Muscle layer of colon (tissue), 2 donors: Measurements from ENCODE around the gene EPB41.

Source experiments
- H3K27ac ChIP-seq: one replicate; pipeline ENCODE4 v1.7.0; 2013; ENCODE audit warnings: low read depth, mild to moderate bottlenecking, low read length, moderate library complexity
- H3K27me3 ChIP-seq, 2 donors: one replicate each; pipeline ENCODE4 v1.7.0; 2013; ENCODE audit warnings: low read length in 2 of 2, mild to moderate bottlenecking in 2 of 2; ENCODE audit not compliant: insufficient read depth in 2 of 2, control insufficient read depth in 1 of 2
- H3K36me3 ChIP-seq: one replicate; pipeline ENCODE4 v1.7.0; 2013; ENCODE audit warnings: mild to moderate bottlenecking, low read length; ENCODE audit not compliant: insufficient read depth
- H3K4me1 ChIP-seq: one replicate; pipeline ENCODE4 v1.7.0; 2013; ENCODE audit warnings: mild to moderate bottlenecking, low read length; ENCODE audit not compliant: insufficient read depth
- H3K4me3 ChIP-seq, 2 donors: one replicate each; pipeline ENCODE4 v1.7.0; 2013; ENCODE audit warnings: low read length in 2 of 2, low read depth in 1 of 2, mild to moderate bottlenecking in 1 of 2, moderate library complexity in 1 of 2
- H3K9ac ChIP-seq: one replicate; pipeline ENCODE4 v1.7.0; 2013; ENCODE audit warnings: low read length
- H3K9me3 ChIP-seq: one replicate; pipeline ENCODE4 v1.7.0; 2013; ENCODE audit warnings: mild to moderate bottlenecking, low read length
- donor health status: abdominal sarcoma.
- donor health status: Adenocarcinoma of cecum.

EPB41 gene

DNA sequence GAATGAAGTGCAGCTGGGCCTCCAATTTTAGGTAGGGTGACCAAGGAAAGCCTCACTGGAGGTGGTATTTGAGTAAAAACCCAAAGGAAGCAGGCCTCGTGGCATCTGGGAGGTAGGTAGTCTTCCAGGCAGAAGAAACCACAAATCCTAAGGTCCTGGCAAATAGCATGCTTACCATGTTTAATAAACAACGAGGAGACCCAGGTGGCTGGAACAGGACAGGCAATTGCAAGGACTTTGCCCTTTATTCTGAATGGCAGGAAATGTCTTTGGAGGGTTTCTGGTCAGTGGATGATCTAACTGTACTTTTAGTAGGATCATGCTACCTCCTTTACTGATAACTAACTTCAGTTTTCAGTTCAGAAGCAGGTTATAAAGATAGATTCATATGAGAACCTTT is 52.2 kb downstream of the EPB41 start:
- no peaks in the 10 kb centered on the region for H3K27me3 ChIP-seq
- H3K4me3 ChIP-seq, result no peak overlapping the region
- no peak overlapping the region for H3K27ac ChIP-seq
- H3K9ac ChIP-seq, result no peak overlapping the region
- no peaks in the 10 kb centered on the region for H3K9me3 ChIP-seq
- H3K36me3 ChIP-seq, result no peaks in the 10 kb centered on the region
- no peaks in the 10 kb centered on the region for H3K4me1 ChIP-seq

DNA sequence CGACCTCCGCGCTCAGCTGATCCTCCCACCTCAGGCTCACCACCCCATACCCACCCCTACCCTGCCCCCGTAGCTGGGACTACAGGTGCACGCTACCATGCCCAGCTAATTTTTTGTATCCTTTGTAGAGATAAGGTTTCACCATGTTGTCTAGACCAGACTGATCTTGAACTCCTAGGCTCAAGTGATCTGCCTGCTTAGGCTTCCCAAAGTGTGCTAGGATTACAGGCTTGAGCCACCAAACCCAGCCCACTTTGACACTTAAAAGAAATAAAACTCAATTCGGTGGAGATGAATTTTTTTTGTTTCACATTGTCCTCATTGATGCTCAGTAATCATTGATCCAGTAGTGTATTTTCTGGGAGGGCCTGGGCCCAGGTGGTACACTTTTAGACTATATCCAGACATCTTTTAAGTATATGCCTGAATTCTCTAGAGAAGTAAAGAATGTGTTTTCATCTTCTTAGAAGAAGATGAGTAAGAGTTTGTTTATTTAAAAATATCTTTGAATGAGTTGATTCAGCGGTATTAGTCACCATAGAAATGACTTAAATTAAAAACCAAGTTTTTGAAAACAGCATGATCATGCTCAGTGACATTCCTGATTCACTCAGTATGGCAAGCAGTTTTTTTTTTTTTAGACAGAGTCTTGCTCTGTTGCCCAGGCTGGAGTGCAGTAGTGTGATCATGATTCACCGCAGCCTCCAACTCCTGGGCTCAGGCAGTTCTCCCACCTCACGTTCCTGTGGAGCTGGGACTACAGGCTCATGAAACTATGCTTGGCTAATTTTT is 57.8 kb downstream of the EPB41 start:
- H3K27ac ChIP-seq, result no peak overlapping the region

DNA sequence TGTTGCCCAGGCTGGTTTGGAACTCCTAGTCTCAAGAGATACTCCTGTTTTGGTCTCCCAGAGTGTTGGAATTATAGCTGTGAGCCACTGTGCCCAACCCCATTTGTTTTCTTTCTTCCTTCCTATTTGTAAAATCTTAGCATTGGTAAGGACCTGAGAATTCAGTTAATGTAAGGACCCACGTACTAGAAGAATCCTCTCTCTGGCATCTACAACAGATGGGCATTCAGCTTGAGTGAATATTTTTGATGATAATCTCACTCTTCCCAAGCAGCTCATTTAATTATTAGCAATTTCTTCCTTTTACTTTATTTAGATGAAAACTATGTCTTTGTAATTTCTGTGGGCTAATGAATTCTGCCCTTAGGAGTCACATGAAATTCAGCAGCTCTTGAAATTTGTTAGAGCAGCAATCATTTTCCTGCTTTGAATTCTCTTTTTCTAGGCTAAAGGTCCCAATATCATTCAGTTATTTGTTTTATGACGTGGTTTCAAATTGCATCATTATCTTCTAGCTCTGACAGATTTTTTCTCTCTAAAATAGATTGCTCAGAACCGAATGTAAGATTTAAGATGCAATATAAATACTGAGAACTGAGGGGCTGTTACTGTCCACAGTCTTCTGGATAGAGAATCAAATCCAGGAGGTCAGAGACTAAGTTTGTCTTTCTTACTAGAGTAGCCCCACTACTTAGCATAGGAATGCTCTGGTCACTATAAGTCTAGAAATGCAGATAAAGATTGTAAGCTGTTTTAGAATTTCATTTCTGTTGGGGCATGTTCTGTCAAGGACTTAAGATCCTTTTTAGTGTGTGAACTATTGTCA is 59.4 kb downstream of the EPB41 start:
- H3K36me3 ChIP-seq, result no peaks in the 10 kb centered on the region
- H3K9ac ChIP-seq, result no peak overlapping the region
- no peaks in the 10 kb centered on the region for H3K9me3 ChIP-seq
- H3K4me3 ChIP-seq, result no peak overlapping the region
- no peaks in the 10 kb centered on the region for H3K4me1 ChIP-seq
- no peaks in the 10 kb centered on the region for H3K27me3 ChIP-seq
- H3K27ac ChIP-seq, result no peak overlapping the region

More for the DNA sequence above, 57.8 kb downstream of the EPB41 start:
- H3K4me1 ChIP-seq, result no peaks in the 10 kb centered on the region
- H3K9me3 ChIP-seq, result no peaks in the 10 kb centered on the region
- H3K4me3 ChIP-seq, result no peak overlapping the region
- no peaks in the 10 kb centered on the region for H3K36me3 ChIP-seq
- H3K9ac ChIP-seq, result no peak overlapping the region
- H3K27me3 ChIP-seq, result no peaks in the 10 kb centered on the region

DNA sequence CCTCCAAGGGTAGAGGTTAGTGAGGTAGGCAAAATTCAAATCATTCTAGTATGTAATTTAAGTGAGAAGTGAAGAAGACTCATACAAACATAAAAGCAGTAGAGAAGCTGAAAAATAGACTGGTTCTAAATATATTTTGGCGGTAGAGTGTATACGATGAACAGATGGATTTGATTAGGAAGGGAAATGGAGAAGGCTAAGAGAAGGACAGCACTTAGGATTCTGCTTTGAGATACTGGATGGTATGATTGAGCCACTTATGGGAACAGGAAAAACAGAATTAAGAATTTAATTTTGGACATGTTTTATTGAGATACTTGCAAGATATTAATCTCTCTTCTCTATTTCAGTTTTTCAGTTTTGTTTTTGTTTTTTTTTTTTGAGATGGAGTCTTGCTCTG is 60.1 kb downstream of the EPB41 start:
- Histone ChIP-seq H3K27ac (no peak overlapping the region), H3K9me3 (no peaks in the 10 kb centered on the region), H3K9ac (no peak overlapping the region), H3K36me3 (no peaks in the 10 kb centered on the region), H3K27me3 (no peaks in the 10 kb centered on the region), H3K4me1 (no peaks in the 10 kb centered on the region), H3K4me3 (no peak overlapping the region)

DNA sequence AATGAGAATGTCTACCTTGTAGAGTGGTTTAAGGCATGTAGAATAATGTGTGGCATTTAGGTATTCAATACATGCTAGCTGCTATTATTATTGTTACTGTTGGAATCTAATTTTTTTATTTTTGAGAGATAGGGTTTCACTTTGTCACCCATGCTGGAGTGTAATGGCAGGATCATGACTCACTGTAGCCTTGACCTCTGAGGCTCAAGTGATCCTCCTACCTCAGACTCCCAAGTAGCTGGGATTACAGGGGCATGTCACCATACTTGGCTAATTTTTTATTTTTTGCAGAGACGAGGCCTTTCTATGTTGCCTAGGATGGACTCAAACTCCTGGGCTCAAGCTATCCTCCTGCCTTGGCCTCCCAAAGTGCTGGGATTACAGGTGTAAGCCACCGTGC is 61.9 kb downstream of the EPB41 start:
- Histone ChIP-seq H3K4me1 (no peaks in the 10 kb centered on the region), H3K27ac (no peak overlapping the region), H3K36me3 (no peaks in the 10 kb centered on the region), H3K9me3 (no peaks in the 10 kb centered on the region), H3K9ac (no peak overlapping the region), H3K4me3 (no peak overlapping the region), H3K27me3 (no peaks in the 10 kb centered on the region)

DNA sequence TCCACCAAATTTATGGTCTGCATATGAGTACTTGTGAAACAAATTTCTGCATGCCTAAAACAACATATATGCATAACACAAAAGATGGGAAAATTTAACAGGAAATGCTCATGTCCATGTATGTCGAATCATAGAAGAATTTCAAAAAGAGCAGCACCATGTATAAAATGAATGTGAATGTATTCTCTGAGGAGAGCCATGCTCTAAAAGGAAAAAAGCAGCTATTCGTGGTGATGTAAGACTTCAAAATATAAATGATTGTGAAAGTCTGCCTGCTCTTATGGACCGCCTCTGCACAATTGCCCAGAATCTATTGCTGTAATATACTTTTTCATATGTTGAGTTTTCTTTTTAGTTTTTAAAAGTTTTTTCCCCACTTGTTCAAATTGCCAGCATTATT is 66.8 kb downstream of the EPB41 start:
- H3K4me1 ChIP-seq, result no peaks in the 10 kb centered on the region

DNA sequence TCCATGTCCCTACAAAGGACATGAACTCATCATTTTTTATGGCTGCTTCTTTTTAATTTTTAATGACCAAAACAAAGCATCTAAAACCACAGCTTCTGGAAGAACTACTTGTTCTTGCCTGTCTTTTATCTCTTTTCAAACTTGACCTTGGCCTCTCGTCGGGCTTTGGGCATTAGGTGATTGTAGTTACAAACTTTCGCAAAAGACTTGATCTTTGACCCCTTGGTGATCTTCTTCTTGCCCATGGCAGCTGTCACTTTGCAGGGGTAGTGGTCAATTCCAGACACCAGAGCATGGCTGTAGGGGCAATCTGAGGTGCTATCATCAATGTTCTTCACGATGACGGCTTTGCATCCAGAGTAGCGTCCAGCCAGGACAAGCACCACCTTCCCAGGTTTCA is 67.8 kb downstream of the EPB41 start:
- no peaks in the 10 kb centered on the region for H3K9me3 ChIP-seq
- no peak overlapping the region for H3K27ac ChIP-seq
- H3K4me1 ChIP-seq, result no peaks in the 10 kb centered on the region
- no peak overlapping the region for H3K4me3 ChIP-seq
- H3K36me3 ChIP-seq, result no peaks in the 10 kb centered on the region
- no peaks in the 10 kb centered on the region for H3K27me3 ChIP-seq
- no peak overlapping the region for H3K9ac ChIP-seq

More for the DNA sequence above, 66.8 kb downstream of the EPB41 start:
- Histone ChIP-seq H3K9me3 (no peaks in the 10 kb centered on the region), H3K9ac (no peak overlapping the region), H3K36me3 (no peaks in the 10 kb centered on the region), H3K4me3 (no peak overlapping the region), H3K27ac (no peak overlapping the region), H3K27me3 (no peaks in the 10 kb centered on the region)

DNA sequence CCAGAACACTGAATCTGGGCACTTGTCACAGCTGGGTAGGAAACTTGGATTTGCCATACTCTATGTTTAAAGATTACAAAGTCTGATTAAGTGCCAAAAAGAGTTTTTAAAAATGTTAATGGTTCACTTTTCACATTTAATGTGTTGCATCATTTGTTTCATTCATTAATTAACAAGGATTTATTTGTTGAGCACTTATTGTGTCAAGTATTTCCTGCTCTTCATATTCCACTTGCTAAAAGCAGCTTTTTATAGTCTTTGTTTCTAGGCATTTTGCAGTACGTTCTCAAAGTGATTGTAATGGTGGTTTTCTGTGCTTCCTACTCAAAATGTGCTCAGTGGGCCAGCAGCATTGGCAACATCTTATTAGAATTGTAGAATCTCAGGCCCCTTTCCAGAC is 68.7 kb downstream of the EPB41 start:
- Histone ChIP-seq H3K9me3 (no peaks in the 10 kb centered on the region), H3K4me3 (no peak overlapping the region), H3K9ac (no peak overlapping the region), H3K27ac (no peak overlapping the region), H3K27me3 (no peaks in the 10 kb centered on the region), H3K36me3 (no peaks in the 10 kb centered on the region), H3K4me1 (no peaks in the 10 kb centered on the region)

DNA sequence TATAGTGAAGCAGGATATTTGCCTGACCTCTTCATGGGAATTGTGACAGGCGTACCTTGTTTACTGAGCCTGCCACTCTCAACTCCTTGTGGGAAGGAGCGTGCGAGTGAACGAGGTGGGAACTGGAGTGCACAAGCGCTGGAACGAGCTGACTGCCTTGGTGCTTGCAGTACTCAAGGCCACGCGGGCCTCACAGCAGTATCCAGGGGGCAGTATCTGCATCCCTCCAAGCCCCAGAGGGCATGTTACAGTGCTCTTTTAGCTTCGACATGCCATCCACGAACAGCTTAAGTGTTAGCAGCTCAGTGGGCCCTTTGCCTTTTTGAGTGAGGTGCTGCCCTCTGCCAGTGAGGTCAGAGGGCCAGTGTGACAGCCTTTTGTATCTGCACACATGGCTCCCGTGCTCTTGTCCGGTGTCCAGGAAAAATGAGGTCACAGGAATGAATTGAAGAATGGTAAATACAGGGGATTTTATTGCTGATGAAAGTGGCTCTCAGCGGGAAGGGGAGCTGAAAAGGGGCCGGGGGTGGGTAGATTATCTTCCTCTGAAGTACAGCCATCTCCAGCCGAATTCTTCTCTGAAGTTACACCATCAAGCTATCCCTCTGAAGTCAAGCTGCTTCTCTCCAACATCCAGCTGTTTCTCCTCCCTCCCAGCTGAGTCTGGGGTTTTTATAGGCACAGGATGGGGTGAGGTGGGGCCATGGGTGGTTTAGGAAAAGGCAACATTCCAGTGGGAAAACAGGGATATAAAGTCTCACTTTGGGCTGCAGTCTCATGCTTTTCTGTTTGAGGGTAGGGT is 69.3 kb downstream of the EPB41 start:
- Histone ChIP-seq H3K36me3 (no peaks in the 10 kb centered on the region), H3K4me3 (no peak overlapping the region), H3K27ac (no peak overlapping the region), H3K27me3 (no peaks in the 10 kb centered on the region), H3K9me3 (no peaks in the 10 kb centered on the region), H3K9ac (no peak overlapping the region), H3K4me1 (no peaks in the 10 kb centered on the region)

DNA sequence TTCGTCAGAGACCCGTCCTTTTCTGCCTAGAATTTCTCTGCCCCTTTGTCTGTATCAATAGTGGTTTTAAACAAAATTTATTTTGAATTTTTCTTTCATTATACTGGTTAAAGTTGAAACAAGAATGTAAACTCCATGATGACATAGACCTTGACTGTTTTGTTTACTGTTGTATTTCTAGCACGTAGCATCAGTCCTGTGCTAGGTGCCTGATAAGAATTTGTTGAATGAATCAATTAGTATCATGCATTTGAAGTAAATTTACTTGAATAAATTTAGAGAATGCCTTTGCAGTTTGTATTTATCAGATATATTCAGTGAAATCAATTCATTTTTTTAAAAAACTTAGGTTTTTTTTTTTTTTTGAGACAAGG is 69.9 kb downstream of the EPB41 start:
- Histone ChIP-seq H3K4me3 (no peak overlapping the region), H3K4me1 (no peaks in the 10 kb centered on the region), H3K9me3 (no peaks in the 10 kb centered on the region), H3K36me3 (no peaks in the 10 kb centered on the region), H3K27me3 (no peaks in the 10 kb centered on the region), H3K27ac (no peak overlapping the region), H3K9ac (no peak overlapping the region)

DNA sequence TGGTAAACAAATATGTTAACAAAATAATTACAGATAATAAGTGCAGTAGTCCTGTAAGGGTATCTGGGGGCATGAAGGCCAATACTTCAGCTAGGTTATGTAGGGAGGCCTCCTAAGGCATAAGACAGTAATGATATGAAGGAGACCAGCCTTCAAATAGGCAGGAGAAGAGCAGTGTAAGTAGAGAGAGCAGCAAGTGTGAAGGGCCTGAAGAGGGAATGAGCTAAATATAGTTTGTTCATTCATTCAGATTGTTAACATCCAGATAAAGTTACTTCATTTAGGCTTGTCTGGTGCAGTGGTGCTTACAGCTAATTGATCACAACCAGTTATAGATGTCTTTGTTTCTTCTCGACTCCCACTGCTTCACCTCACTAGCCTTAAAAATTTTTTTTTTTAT is 71.1 kb downstream of the EPB41 start:
- Histone ChIP-seq H3K27me3 (no peaks in the 10 kb centered on the region), H3K27ac (no peak overlapping the region), H3K4me1 (no peaks in the 10 kb centered on the region), H3K9ac (no peak overlapping the region), H3K9me3 (no peaks in the 10 kb centered on the region), H3K4me3 (no peak overlapping the region), H3K36me3 (no peaks in the 10 kb centered on the region)
